Measurements from ENCODE around the gene TMEM175. TPM values are rescaled to one million over a fixed set of nuclear protein-coding genes. Genes with fewer than 3 reads are reported as not detected.

TMEM175 gene
- total RNA-seq, 1 donor from 2014 or later = 24.5 TPM

GRCh38 chr4:1004071-1004418, 71.8 kb downstream of the TMEM175 start:
- Mint-ChIP-seq H3K4me1 (peaks cover 22% of the 10 kb centered on the region), H3K4me3 (no peak overlapping the region), H3K36me3 (ENCODE audit: low read depth) (no peaks in the 10 kb centered on the region), H3K27me3 (peaks cover 35% of the 10 kb centered on the region), H3K27ac (no peak overlapping the region), H3K9me3 (no peaks in the 10 kb centered on the region)
- ChIA-PET CTCF (no interaction called here), POLR2A (no interaction called here)
- DNase-seq (no peak), ATAC-seq (ENCODE audit: low read depth) (no peak)
- intact Hi-C loops (cut with micrococcal nuclease) = no loop called here
- TF ChIP-seq CTCF (IDR thresholded peaks at IDR 0.05) = no peak

- TF ChIP-seq CTCF (IDR thresholded peaks at IDR 0.05) = no peak
- Mint-ChIP-seq H3K27ac (no peak overlapping the region), H3K9me3 (no peaks in the 10 kb centered on the region), H3K4me1 (peaks cover 19% of the 10 kb centered on the region), H3K27me3 (peaks cover 33% of the 10 kb centered on the region), H3K4me3 (no peak overlapping the region), H3K36me3 (ENCODE audit: low read depth) (peaks cover under 1% of the 10 kb centered on the region)
- DNase-seq = no peak
- ATAC-seq (ENCODE audit: low read depth) = no peak
- CTCF ChIA-PET = no interaction called here
- intact Hi-C loops (cut with micrococcal nuclease) = loop anchor here (5.0 kb wide), 1 partner anchor 263 kb away; no protein-coding TSS in a partner anchor
- POLR2A ChIA-PET = no interaction called here
These were observed 72.6 kb downstream of the TMEM175 start for GRCh38 chr4:1004557-1005485.

GRCh38 chr4:1006856-1007255, 74.6 kb downstream of the TMEM175 start:
- Mint-ChIP-seq H3K27me3 (peaks cover 31% of the 10 kb centered on the region), H3K4me1 (peaks cover 17% of the 10 kb centered on the region), H3K9me3 (no peaks in the 10 kb centered on the region), H3K27ac (no peak overlapping the region), H3K36me3 (ENCODE audit: low read depth) (peaks cover 1% of the 10 kb centered on the region), H3K4me3 (no peak overlapping the region)
- DNase-seq (no peak), ATAC-seq (ENCODE audit: low read depth) (no peak)
- POLR2A ChIA-PET = no interaction called here
- no peak for TF ChIP-seq CTCF (IDR thresholded peaks at IDR 0.05)
- CTCF ChIA-PET = no interaction called here
- intact Hi-C loops (cut with micrococcal nuclease) = loop anchor here (5.0 kb wide), 1 partner anchor 265 kb away; no protein-coding TSS in a partner anchor

Other genes starting within 250 kb of the TMEM175 start
- gene SLC49A3, start 243.3 kb upstream of the TMEM175 start, total RNA-seq = 2.3 TPM in 2 replicates
- gene PCGF3, start 226.6 kb upstream of the TMEM175 start, total RNA-seq = 51.3 and 59.2 TPM in 2 replicates
- not detected in 2 replicates for gene CPLX1, start 106.3 kb upstream of the TMEM175 start, total RNA-seq
- gene GAK, start 144 bp upstream of the TMEM175 start, total RNA-seq = 159 and 172 TPM in 2 replicates
- 16.3 and 16.4 TPM in 2 replicates for gene DGKQ, start 41.1 kb downstream of the TMEM175 start, total RNA-seq
- gene IDUA, start 54.6 kb downstream of the TMEM175 start, total RNA-seq = 24.7 and 32.9 TPM in 2 replicates
- gene SLC26A1, start 60.9 kb downstream of the TMEM175 start, total RNA-seq = 0.15 TPM in 1 of 2 replicates, not detected in the other
- gene FGFRL1, start 79.2 kb downstream of the TMEM175 start, total RNA-seq = 4.2 and 5.6 TPM in 2 replicates
- 2.1 and 2.4 TPM in 2 replicates for gene RNF212, start 181.1 kb downstream of the TMEM175 start, total RNA-seq
- gene SPON2, start 240.1 kb downstream of the TMEM175 start, total RNA-seq = 2.2 and 3.4 TPM in 2 replicates

Data from activated B cell treated with CpG ODN at 0.5 μM for 24 hours (primary cell).